Activated gamma-delta T cell treated with Interleukin-2 at 50 U/mL for 16 hours (primary cell): ENCODE measurements around the gene IER5.

ENCODE experiments used
- DNase-seq: peaks from one replicate; pipeline ENCODE4 v3.0.0-alpha.2; 2020

The IER5 gene

GRCh38 chr1:181077576-181078242 is 10.8 kb upstream of the IER5 start:
- no peak for DNase-seq

- no peak for DNase-seq
Measured at GRCh38 chr1:181079382-181079781, 9.1 kb upstream of the IER5 start.

DNA sequence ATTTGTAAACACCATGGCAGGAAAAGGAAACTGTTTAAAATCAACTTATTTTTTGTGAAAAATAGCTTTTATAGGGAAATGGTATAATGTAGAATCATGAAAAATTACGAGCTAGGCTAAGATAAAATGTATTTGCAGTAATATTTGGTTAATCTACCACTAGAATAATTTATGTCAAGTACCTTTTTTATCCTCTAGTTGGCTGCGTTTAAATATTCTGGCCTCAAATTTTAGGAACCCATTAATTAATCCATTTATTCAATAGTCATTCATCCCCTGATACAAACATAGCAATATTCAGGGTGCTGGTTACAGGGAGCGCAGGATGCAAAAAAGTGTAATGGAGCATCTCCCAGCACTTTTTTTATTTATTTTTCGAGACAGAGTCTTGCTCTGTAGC is 8.6 kb upstream of the IER5 start:
- no peak for DNase-seq

DNA sequence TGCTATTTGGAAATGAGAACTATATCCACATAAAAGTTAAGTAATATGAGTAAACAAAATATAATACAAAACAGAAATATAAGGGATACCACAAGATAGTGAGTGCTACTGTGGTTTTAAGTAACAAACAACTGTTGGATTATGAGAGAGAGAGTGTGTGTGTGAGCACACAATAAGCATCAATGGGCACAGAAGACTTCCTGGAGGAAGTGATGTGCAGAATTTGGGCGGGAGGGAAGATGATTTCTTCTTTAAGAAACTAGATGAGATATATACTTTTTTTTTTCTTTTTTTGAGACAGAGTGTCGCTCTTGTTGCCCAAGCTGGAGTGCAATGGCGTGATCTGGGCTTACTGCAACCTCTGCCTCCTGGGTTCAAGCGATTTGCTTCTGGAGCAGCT is 7.9 kb upstream of the IER5 start:
- no peak for DNase-seq

DNA sequence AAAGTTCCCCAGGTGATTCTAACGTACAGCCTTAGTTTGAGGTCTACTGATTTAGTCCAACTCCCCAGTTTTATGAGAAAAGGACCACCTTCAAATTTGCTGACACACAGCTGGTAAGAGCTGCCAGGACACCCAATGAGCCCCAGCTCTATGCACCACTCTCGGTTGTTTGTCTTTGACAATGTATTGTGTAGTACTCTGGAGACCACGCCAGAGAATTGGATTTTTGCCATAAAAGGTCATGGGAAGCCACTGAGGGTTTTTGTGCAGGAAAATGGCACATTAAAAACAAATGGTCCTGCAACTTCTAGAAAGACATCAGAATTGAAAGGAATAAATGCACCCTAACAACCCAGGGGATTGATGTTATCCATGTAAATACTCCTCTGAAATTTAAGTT is 7.1 kb upstream of the IER5 start:
- no peak for DNase-seq

DNA sequence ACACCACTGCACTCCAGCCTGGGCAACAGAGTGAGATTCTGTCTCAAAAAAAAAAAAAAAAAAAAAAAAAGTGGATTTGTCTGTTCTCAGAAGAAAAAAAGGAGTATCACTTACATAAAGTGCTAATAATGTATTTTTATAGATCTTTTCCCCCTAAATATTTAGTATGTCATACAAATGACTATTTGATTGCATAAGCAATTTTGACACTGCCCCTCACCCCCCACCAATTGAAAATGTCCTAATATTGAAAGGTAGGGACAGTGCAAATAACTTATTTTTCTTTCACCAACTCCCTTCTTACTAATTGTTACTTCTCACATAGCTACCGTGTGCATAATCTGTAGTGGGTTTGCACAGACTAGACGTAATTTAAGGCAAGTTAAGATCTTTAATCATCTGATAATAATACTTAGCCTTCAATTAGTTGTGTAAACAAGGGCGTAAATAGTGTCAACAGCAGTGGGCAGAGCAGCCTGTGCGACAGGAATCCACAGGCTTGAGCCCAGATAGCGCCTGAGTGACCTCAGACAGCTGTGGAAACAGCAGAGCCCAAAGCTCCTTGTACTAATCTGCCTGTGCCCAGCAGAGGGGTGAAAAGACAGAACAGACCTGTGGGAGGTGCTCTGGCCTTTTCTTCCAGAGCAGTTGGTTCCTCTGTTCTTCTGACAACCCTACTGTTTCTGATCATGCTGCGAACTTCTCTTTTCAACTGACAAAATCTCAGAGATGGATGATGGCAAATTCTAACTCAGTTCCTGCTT is 4.5 kb upstream of the IER5 start:
- DNase-seq: peak; percentile 48

- no peak for DNase-seq
Measured at GRCh38 chr1:181084606-181084969, 3.9 kb upstream of the IER5 start.

DNA sequence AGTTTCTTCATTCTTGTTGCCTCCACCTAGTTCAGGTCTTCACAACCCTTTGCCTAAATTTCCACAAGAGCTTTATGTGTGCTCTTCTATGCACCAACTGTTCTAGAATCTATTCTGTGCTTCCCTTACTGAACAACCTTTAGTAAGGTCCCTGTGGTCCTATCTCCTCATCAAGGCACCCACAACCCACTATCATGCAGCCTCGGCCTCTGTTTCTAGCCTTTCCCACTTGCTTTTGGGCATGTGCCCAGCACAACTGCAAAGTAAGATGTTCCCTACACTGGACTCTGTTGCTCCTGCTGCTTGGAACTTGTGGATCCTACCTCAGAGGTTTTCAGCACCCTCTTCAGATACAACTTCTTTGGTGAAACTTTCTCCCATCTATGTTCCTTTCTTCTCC is 2.4 kb upstream of the IER5 start:
- no peak for DNase-seq

DNA sequence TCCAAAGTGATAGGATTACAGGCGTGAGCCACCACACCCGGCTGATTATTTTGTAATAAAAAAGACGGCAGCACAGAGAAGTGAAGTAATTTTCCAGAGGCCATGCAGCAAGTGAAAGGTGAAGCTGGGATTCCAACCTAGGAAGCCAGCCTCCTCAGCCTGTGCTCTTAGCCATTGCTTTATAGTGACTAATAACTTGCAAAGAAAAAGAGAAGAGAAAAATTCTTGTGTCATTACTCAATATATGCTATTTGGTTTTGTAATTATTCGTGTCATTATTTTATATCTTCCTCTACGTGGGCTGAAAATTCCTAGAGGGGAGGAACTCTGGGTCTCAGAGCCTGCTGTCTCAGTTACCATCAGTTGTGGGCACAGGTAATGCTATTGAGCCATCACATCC is 1.6 kb upstream of the IER5 start:
- DNase-seq: no peak

- DNase-seq: no peak
Measured at GRCh38 chr1:181087400-181087901, 1.0 kb upstream of the IER5 start.

DNA sequence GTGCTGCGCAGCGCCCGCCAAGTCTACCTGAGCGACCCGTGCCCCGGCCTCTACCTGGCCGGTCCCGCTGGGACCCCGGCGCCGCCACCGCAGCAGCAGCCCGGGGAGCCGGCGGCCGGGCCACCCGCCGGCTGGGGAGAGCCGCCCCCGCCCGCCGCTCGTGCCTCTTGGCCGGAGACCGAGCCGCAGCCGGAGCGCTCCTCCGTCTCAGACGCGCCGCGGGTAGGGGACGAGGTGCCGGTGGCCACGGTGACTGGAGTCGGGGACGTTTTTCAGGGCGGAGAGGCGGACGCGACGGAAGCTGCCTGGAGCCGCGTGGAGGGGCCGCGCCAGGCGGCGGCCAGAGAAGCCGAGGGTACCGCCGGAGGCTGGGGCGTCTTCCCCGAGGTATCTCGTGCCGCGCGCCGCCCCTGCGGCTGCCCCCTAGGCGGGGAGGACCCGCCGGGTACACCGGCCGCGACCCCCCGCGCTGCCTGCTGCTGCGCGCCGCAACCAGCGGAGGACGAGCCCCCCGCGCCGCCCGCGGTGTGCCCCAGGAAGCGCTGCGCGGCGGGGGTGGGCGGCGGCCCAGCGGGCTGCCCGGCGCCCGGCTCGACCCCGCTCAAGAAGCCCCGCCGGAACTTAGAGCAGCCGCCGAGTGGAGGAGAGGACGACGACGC is 646 bp downstream of the IER5 start:
- DNase-seq: peak; percentile 30

DNA sequence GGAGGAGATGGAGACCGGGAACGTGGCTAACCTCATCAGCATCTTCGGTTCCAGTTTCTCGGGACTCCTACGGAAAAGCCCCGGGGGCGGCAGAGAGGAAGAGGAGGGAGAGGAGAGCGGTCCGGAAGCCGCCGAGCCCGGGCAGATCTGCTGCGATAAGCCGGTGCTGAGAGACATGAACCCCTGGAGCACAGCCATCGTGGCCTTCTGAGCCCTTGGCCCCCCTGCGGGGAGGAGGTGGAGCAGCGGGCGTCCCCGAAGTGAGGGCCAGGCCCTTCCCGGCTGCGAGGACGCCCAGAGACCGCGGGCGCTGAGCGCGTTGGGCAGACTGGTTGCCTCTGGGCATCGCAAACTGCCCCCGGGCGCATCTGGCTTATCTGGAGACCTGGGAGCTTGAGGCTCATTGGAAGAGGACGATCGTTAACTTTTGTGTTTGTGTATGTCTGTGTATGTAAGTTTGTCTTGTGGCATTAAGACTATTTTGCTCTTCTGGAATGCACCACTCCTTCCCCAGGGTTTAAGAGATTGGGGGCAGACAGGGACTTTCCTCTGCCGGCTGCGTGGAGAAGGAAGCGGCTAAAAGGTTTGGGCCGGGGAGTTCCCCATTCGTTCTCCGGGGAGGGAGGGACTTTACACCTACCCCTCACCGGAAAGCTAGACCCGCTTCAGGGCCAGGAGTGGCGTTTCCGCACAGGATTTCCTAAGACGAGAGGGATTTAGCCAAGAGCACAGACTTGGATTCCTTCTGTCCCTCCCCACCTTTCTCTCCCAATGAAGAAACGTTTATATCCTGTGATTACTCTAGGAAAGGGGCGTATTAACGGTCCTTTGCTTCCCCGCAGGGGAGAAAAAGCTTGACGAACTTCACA is 1.4 kb downstream of the IER5 start:
- DNase-seq: peak; percentile 66

- DNase-seq: no peak
Measured at GRCh38 chr1:181090641-181091126, 2.2 kb downstream of the IER5 start.

GRCh38 chr1:181091309-181092040 is 3.0 kb downstream of the IER5 start:
- no peak for DNase-seq

- no peak for DNase-seq
Measured at GRCh38 chr1:181092056-181092455, 3.6 kb downstream of the IER5 start.

- DNase-seq: no peak
Measured at GRCh38 chr1:181092883-181093458, 4.5 kb downstream of the IER5 start.

GRCh38 chr1:181094416-181095212 is 6.1 kb downstream of the IER5 start:
- no peak for DNase-seq

- DNase-seq: no peak
Measured at GRCh38 chr1:181095260-181095659, 6.8 kb downstream of the IER5 start.

GRCh38 chr1:181095763-181096184 is 7.3 kb downstream of the IER5 start:
- no peak for DNase-seq

DNA sequence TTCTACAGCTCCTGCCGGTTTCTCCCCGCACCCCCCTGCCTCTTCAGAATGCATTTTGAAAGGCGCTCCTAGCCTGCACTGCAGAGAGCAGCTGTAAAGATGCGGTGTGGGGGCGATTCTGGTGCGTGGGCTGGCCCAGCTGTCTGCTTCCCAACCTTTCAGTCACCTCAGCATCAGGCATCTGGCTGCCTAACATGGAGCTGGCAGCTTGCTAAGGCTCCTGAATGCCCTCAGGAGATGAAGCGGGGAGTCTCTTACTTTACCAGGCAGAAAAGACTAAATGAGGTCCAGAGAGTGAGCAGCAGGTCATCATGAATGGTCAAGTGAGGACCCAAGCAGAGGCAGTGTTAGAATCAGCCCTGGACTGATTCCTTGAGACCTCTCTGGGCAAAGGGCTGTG is 8.7 kb downstream of the IER5 start:
- no peak for DNase-seq
